Measurements from ENCODE around the gene SLC2A6. TPM values are rescaled to one million over a fixed set of nuclear protein-coding genes. Genes with fewer than 3 reads are reported as not detected.

The SLC2A6 gene
- polyA plus RNA-seq, 1 of the 3 experiments (the other 2 are of a cell fraction) = 5.2 TPM

- ChIA-PET POLR2A (no interaction called here), CTCF (interaction anchor here (1.3 kb wide), 1 partner anchor 46 kb away, joined by 3 read pairs; no protein-coding TSS in a partner anchor)
- TF ChIP-seq POLR2AphosphoS5 (IDR thresholded peaks at IDR 0.05; ENCODE audit: low read depth, low read length) (no peak), TEAD4 (IDR thresholded peaks at IDR 0.05; ENCODE audit: borderline replicate concordance, insufficient read depth) (no peak), FOXM1 (IDR thresholded peaks at IDR 0.05; ENCODE audit: low read depth) (no peak), RXRA (IDR thresholded peaks at IDR 0.05; ENCODE audit: borderline replicate concordance, low read depth) (no peak)
- Histone ChIP-seq H3K9ac (no peak overlapping the region), H3F3A (replicated peaks; ENCODE audit: insufficient read depth) (peaks cover 12% of the 10 kb centered on the region), H3K9me2 (no peaks in the 10 kb centered on the region), H3K4me3 (ENCODE audit: low read depth in 2 of 2, low read length in 1 of 2) (no peak overlapping the region), H4K20me1 (ENCODE audit: insufficient read depth) (no peaks in the 10 kb centered on the region), H3K9me3 (no peaks in the 10 kb centered on the region), H3K4me2 (no peak overlapping the region), H3K27me3 (ENCODE audit: insufficient read depth) (no peaks in the 10 kb centered on the region), H3K27ac (ENCODE audit: low read depth in 2 of 2, low read length in 1 of 2) (no peak overlapping the region), H3K36me3 (replicated peaks in 1 of 2; ENCODE audit: control insufficient read depth in 1 of 2, insufficient read depth in 2 of 2, low read length in 1 of 2) (peaks cover 0 to 15% of the 10 kb centered on the region in 2 experiments), H2AFZ (ENCODE audit: low read depth) (no peak overlapping the region), H3K79me2 (ENCODE audit: insufficient read depth) (no peaks in the 10 kb centered on the region), H3K4me1 (ENCODE audit: control insufficient read depth in 1 of 2, insufficient read depth in 2 of 2, low read depth in 1 of 2, low read length in 1 of 2) (peaks cover 0 to 25% of the 10 kb centered on the region in 2 experiments; a peak in 1 of 4 replicates)
- no peak for DNase-seq
- 90% methylated on average over 16 of the region's 22 CpGs for WGBS (ENCODE audit: low lambda C conversion rate)
These were observed 15.6 kb downstream of the SLC2A6 start for GRCh38 chr9:133463234-133463863.

- 75% methylated on average over 2 of the region's 4 CpGs for WGBS (ENCODE audit: low lambda C conversion rate)
- H2AFZ ChIP-seq (ENCODE audit: low read depth) = no peak overlapping the region
- no peaks in the 10 kb centered on the region for H3K9me2 ChIP-seq
- H3K4me3 ChIP-seq (ENCODE audit: low read depth in 2 of 2, low read length in 1 of 2) = no peak overlapping the region
- H3K27ac ChIP-seq (ENCODE audit: low read depth in 2 of 2, low read length in 1 of 2) = no peak overlapping the region
- no peak for DNase-seq
- H3K36me3 ChIP-seq (replicated peaks in 1 of 2; ENCODE audit: control insufficient read depth in 1 of 2, insufficient read depth in 2 of 2, low read length in 1 of 2) = peaks cover 0 to 13% of the 10 kb centered on the region in 2 experiments
- TF ChIP-seq RXRA (IDR thresholded peaks at IDR 0.05; ENCODE audit: borderline replicate concordance, low read depth) (no peak), FOXM1 (IDR thresholded peaks at IDR 0.05; ENCODE audit: low read depth) (no peak), TCF12 (IDR thresholded peaks at IDR 0.05) (no peak), GATA2 (CRISPR knock-in tag; IDR thresholded peaks at IDR 0.05) (no peak), SMC3 (IDR thresholded peaks at IDR 0.05; ENCODE audit: low read depth, low read length) (no peak), FOSL2 (IDR thresholded peaks at IDR 0.05; ENCODE audit: borderline replicate concordance, low read depth) (no peak), TEAD4 (IDR thresholded peaks at IDR 0.05; ENCODE audit: borderline replicate concordance, insufficient read depth) (no peak), IRF3 (IDR thresholded peaks at IDR 0.05; ENCODE audit: low read depth, low read length) (no peak), ELF1 (IDR thresholded peaks at IDR 0.05) (no peak), POLR2AphosphoS5 (IDR thresholded peaks at IDR 0.05; ENCODE audit: low read depth, low read length) (no peak), GABPA (IDR thresholded peaks at IDR 0.05; ENCODE audit: low read depth) (no peak), ZBTB33 (IDR thresholded peaks at IDR 0.05; ENCODE audit: borderline replicate concordance, low read depth) (no peak), USF2 (IDR thresholded peaks at IDR 0.05; ENCODE audit: borderline replicate concordance, low read depth, low read length) (no peak), PBX3 (IDR thresholded peaks at IDR 0.05) (no peak), CTCF (IDR thresholded peaks at IDR 0.05) (no peak), TAF1 (IDR thresholded peaks at IDR 0.05; ENCODE audit: borderline replicate concordance, low read depth, low read length) (no peak), RFX5 (IDR thresholded peaks at IDR 0.05; ENCODE audit: low read length) (no peak)
- no peaks in the 10 kb centered on the region for H3K79me2 ChIP-seq (ENCODE audit: insufficient read depth)
- ChIA-PET CTCF (interaction anchor here (1.0 to 1.5 kb wide), 3 partner anchors 17 to 45 kb away, joined by 3 to 4 read pairs (median 3); partner anchors contain the start of gene SLC2A6), POLR2A (no interaction called here)
- no peaks in the 10 kb centered on the region for H4K20me1 ChIP-seq (ENCODE audit: insufficient read depth)
- no peak overlapping the region for H3K4me2 ChIP-seq
- no peaks in the 10 kb centered on the region for H3K27me3 ChIP-seq (ENCODE audit: insufficient read depth)
- H3K9ac ChIP-seq = no peak overlapping the region
- H3K4me1 ChIP-seq (ENCODE audit: control insufficient read depth in 1 of 2, insufficient read depth in 2 of 2, low read depth in 1 of 2, low read length in 1 of 2) = peaks cover 0 to 25% of the 10 kb centered on the region in 2 experiments; a peak in 1 of 4 replicates
- no peaks in the 10 kb centered on the region for H3K9me3 ChIP-seq
- H3F3A ChIP-seq (replicated peaks; ENCODE audit: insufficient read depth) = peaks cover 12% of the 10 kb centered on the region
These were observed 16.9 kb downstream of the SLC2A6 start for GRCh38 chr9:133461975-133462374.

Data from SK-N-SH (cell line).